HG02759 (cell line): ENCODE data around the gene CDK8.
A peak's percentile ranks its signal among the peaks of the same experiment; 100 is the strongest.
"Not testable (repeated sequence)": the region's sequence is repeated elsewhere in the genome, so short reads cannot be mapped to it uniquely, and the experiment has no call there.

Source experiments
- ATAC-seq: cut with Tn5 transposase; IDR thresholded peaks from one replicate; pipeline ENCODE4 v1.9.1; 2021; ENCODE audit warnings: mild to moderate bottlenecking, moderate library complexity; ENCODE audit not compliant: unreplicated experiment

The CDK8 gene

GRCh38 chr13:26310003-26310402 lies 56.1 kb downstream of the CDK8 start:
- no peak for ATAC-seq

DNA sequence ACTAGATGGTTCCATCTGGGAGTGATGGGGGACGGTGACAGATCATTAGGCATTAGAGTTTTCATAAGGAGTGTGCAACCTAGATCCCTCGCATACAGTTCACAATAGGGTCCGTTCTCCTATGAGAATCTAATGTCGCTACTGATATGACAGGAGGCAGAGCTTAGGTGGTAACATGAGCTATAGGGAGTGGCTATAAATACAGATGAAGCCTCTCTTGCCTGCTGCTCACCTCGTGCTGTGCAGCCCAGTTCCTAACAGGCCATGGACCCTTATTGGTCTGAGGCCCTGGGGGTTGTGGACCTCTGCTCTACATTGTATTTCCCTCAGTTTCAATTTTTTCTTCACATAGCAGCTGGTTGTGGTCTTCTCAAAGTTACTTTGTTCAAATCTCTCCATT lies 56.5 kb downstream of the CDK8 start:
- no peak for ATAC-seq

- ATAC-seq: not testable (repeated sequence)
Measured at GRCh38 chr13:26312019-26312418, 58.1 kb downstream of the CDK8 start.

DNA sequence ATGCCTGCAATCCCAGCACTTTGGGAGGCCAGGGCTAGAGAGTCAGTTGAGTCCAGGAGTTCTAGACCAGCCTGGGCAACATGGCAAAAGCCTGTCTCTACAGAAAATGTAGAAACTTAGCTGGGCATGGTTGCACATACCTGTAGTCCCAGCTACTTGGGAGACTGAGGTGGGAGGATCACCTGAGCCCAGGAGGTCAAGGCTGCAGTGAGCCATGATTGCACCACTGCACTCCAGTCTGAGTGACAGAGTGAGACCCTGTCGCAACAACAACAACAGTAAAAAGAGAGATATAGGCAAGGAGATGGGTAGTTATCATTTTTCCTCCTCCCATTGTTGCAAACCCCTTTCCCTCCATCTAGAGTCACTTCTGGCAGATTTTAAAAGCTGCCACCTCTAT lies 62.2 kb downstream of the CDK8 start:
- not testable (repeated sequence) for ATAC-seq

DNA sequence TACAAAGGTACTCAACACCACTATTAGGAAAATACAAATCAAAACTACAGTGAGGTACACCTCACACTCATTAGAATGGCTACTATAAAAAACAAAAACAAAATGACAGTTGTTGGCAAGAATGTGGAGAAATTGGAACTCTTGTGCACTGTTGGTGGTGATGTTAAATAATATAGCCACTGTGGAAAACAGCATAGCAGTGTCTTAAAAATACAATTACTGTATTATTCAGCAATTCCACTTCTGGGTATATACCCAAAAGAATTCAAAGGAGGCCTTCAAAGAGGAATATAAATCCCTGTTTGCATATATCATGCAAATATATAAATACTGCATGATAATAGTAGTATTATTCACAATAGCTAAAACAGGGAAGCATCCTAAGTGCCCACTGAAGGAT lies 66.8 kb downstream of the CDK8 start:
- ATAC-seq: no peak

DNA sequence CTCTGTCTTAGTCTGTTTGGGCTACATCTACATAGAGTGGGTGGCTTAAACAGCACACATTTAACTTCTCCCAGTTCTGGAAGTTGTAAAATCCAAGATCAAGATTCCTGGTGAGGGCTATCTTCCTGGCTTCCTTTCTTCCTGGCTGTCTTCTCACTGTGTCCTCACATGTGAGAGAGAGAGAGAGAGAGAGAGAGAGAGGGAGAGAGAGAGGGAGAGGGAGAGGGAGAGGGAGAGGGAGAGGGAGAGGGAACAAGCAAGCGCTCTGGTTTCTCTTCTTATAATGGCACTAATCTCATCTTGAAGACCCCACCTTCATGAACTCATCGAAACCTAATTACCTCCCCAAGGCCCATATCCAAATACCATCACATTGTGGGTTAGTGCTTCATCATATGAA lies 69.2 kb downstream of the CDK8 start:
- ATAC-seq: no peak

- ATAC-seq: no peak
Measured at GRCh38 chr13:26323764-26324163, 69.8 kb downstream of the CDK8 start.

DNA sequence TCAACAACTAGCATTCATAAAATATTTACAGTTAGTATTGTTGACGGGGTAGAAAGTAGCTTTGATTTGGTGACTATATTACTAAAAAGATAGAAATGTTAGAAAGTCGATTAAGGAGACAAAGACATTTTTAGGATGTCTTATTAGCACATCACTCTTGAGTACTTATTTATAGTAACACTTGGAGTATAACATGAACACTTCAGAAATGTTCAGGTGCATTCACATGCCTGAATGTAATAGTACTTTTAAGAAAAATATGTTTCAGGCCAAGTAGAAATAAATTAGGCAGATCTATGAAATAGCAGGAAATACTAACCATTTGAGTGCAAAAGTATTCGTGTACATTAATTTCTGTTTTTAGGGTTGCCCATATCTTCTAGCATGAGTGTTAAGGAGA lies 70.4 kb downstream of the CDK8 start:
- ATAC-seq: no peak

- ATAC-seq: no peak
Measured at GRCh38 chr13:26324867-26325266, 70.9 kb downstream of the CDK8 start.

DNA sequence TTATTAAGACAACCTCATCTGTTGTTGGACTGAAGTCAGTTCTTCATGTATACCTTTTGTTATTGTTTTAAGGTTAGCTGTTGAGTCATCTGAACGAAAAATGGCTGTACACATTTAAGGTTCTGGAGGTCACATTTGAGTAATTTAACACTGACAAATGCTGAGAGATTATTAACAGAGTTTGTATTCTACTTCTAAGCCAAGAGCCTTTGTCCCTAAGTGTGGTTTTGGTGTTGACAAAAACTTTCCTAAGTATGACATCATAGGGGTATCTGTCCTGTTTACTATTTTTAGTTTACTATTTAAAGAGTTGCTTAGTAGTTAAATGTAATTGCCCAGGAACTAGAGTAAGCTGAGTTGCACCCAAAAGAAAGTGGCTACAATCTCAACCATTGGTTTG lies 71.9 kb downstream of the CDK8 start:
- peak; percentile 82 for ATAC-seq

GRCh38 chr13:26326562-26326961 lies 72.6 kb downstream of the CDK8 start:
- ATAC-seq: no peak

- ATAC-seq: no peak
Measured at GRCh38 chr13:26327940-26328725, 74.2 kb downstream of the CDK8 start.

GRCh38 chr13:26335158-26335557 lies 81.2 kb downstream of the CDK8 start:
- no peak for ATAC-seq

DNA sequence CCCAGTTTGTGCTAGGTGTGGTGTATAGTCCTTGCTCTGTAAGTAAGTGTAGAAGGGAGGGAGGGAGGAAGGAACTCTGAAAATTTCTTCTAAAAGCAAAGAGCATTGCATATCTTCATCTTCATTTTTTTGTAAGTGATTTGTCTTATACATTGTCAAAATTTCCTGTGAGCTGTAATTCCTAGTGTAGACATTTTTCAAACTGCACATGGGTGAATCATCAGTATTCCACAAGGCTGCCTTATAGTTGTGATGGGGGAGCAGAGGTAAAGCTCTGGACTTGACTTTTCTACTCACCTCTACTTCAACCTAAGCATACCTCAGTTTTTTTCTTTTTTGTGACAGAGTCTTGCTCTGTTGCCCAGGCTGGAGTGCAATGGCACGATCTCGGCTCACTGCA lies 86.9 kb downstream of the CDK8 start:
- no peak for ATAC-seq

GRCh38 chr13:26342898-26343297 lies 89.0 kb downstream of the CDK8 start:
- no peak for ATAC-seq

GRCh38 chr13:26343816-26344215 lies 89.9 kb downstream of the CDK8 start:
- no peak for ATAC-seq

DNA sequence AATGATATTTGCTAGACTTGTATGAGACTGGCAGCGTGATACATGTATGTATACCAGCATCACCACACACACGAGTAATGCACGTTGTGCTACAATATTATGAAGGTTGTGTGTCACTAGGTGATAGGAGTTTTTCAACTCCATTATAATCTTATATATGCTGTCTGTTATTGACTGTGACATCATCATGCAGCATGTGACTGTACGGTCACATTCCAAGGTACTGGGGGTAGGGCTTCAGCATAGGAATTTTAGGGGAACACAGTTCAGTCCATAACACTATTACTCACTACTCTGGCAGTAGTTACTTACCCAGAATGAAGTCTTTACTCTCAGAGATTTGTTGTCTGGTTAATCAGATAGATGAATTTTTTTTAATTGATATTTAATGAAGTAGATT lies 91.1 kb downstream of the CDK8 start:
- ATAC-seq: no peak

- ATAC-seq: no peak
Measured at GRCh38 chr13:26348966-26349365, 95.0 kb downstream of the CDK8 start.

- no peak for ATAC-seq
Measured at GRCh38 chr13:26362261-26362660, 108.3 kb downstream of the CDK8 start.

GRCh38 chr13:26370553-26370952 lies 116.6 kb downstream of the CDK8 start:
- no peak for ATAC-seq

- no peak for ATAC-seq
Measured at GRCh38 chr13:26372747-26373146, 118.8 kb downstream of the CDK8 start.

DNA sequence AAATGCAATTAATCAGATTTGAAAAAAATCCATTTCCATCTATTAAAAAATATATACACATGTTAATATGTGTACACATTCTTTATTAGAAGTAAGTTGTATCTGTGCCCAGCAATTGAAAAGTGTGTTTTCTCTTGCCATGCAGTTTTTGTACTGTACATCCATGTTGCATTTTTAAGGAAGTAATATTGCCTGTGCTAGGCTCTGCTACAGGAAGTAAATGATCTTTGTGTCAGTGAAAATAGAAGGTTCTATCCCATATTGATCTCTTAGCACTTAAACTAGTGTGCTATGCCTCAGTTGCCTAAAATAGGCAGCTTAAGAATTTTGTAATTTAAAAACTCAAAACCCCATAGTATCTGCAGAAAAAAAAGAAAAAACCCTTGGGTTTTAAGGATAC lies 122.5 kb downstream of the CDK8 start:
- ATAC-seq: no peak

DNA sequence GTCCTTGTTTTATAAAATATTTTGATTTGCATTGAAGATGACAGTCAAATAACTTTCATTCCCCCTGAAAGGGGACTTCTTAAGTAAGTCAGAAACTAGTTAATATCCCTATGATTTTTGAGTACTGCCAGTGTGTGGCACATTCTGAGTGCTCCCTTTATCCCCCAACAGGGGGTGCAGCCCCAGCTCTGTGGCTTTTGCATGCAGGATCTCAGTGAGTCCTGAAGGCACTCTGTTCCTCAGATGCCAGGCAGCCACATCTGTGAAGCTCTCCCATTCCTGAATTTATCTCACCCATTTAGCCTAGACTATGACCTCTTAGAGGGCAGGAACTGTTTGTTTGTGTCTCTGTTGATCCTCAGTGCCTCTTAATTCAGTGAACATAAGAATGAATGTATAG lies 123.1 kb downstream of the CDK8 start:
- no peak for ATAC-seq
